GM21360 (cell line): ENCODE results near the gene IL6R.
A peak's percentile ranks its signal among the peaks of the same experiment; 100 is the strongest.
"Not testable (repeated sequence)": the region's sequence is repeated elsewhere in the genome, so short reads cannot be mapped to it uniquely, and the experiment has no call there.

ENCODE experiments used
- ATAC-seq: cut with Tn5 transposase; IDR thresholded peaks from one replicate; pipeline ENCODE4 v1.9.1; 2021; ENCODE audit warnings: mild to moderate bottlenecking, moderate library complexity; ENCODE audit not compliant: unreplicated experiment

Gene IL6R

DNA sequence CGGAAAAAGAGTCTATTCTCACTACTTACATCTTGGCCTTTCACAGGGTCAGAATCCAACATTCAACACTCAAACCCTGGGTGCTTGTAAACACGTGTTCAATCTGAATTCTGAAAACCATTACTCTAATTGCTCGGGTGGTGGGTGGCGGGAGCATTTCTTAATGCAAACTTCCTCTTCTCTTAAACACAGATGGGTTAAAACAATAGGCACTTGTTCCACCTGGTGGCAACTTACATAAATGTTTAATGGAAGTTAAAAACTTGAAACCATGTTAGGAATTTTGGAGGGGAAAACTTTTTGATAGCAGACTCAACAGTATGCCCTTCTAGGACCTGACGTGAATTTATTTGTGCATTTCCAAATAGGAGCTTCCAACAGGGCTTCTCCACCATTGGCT lies 73.5 kb downstream of the IL6R start:
- no peak for ATAC-seq

- ATAC-seq, result peak; percentile 55
Measured at GRCh38 chr1:154479764-154480421, 74.8 kb downstream of the IL6R start.

DNA sequence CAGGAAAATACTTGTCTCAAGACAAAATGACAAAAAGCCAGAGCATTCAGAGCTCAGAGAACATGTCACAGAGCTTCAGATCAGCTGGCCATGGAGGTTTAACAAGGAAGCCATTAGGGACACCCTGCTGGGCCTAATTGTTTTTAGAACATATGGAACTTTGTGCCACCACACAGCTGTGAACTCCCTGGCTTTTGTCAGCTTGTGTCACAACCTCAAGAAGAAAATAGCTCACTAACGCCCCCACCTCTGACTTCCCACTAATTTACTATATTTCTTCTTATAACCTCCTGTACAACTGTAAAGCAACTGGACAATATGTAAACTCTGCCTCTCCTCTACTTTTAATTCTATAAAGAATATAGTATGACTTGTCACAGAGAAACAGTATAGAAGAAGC lies 75.9 kb downstream of the IL6R start:
- no peak for ATAC-seq

GRCh38 chr1:154483941-154484803 lies 79.0 kb downstream of the IL6R start:
- ATAC-seq, result no peak

- no peak for ATAC-seq
Measured at GRCh38 chr1:154485106-154485505, 80.0 kb downstream of the IL6R start.

GRCh38 chr1:154485910-154486496 lies 80.9 kb downstream of the IL6R start:
- ATAC-seq, result no peak

GRCh38 chr1:154486756-154487155 lies 81.6 kb downstream of the IL6R start:
- not testable (repeated sequence) for ATAC-seq

GRCh38 chr1:154488922-154489321 lies 83.8 kb downstream of the IL6R start:
- no peak for ATAC-seq

DNA sequence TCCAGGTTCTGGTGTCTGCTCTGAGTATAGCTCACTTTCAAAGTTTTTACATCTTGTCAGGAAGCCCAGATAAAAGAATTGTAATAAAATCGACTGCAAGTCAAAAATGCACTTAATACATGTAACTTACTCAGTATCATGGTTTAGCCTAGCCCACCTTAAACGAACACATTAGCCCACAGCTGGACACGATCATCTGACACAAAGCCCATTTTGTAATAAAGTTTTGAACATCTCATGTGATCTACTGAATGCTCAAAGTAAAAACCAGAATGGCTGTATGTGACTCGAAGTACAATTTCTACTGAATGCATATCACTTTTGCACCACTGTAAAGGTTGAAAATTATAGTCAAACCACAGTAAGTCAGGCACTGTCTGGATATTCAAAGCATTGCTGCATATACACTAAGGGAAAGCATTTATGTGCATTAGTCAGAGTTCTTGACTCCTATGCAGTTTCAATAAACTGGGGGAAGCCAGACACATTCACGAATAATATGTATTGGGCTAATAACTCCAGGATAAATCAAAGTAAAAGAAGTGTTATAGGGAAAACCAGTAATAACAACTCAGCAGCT lies 84.6 kb downstream of the IL6R start:
- no peak for ATAC-seq

DNA sequence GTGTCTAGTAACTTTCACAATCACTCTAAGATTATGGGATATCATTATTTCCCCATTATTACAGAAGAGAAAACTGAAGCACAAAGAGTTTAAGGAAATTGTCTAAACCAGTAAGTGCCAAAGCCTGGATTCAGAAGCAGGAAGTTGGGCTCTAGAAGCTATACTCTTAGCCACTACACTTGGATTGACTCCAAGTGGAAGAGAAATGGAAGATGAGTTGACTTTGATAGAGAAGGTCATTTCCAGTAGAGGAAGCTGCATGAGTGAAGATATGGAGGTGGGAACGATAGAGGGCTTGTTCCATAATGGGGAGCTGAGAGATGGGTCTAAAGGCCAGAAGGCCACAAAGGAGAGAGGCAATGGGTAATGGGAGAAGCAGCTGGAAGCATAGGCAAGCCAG lies 85.2 kb downstream of the IL6R start:
- ATAC-seq, result no peak

GRCh38 chr1:154492115-154492514 lies 87.0 kb downstream of the IL6R start:
- ATAC-seq, result no peak

GRCh38 chr1:154493276-154493675 lies 88.1 kb downstream of the IL6R start:
- ATAC-seq, result no peak

GRCh38 chr1:154495496-154496273 lies 90.5 kb downstream of the IL6R start:
- no peak for ATAC-seq

- ATAC-seq, result no peak
Measured at GRCh38 chr1:154496383-154496782, 91.2 kb downstream of the IL6R start.

DNA sequence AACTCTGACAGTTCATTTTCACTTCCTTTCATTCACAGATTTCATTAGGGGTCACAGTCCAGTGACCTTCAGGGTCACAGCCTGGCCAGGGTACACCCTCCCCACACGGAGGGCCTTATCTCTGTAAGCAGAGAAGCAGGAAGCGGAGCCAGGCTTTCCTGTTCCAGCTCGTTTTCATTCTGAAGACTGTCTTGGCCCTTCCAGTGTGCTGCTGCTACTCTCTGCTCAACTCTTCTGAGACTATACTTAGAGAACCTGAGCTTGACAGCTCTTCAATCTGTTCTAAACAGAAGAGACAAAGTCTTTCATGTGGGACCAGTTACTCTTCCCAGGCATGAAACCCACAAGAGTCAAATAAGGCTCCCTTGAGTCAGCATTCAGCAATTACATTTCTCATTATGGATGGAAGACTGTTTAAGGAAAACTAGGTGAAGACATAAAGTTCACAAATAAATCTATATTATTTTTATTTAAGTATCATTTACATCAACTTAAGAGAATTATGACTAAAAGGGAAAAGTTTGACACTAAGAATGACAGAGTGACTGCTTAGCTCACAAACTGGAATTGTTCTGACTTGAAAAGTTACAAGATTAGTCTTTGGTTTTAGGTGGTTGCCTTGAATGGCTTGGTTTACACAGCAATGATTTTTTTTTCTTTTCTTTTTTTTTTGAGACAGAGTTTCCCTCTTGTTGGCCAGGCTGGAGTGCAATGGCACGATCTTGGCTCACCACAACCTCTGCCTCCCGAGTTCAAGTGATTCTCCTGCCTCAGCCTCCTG lies 92.1 kb downstream of the IL6R start:
- ATAC-seq, result no peak

DNA sequence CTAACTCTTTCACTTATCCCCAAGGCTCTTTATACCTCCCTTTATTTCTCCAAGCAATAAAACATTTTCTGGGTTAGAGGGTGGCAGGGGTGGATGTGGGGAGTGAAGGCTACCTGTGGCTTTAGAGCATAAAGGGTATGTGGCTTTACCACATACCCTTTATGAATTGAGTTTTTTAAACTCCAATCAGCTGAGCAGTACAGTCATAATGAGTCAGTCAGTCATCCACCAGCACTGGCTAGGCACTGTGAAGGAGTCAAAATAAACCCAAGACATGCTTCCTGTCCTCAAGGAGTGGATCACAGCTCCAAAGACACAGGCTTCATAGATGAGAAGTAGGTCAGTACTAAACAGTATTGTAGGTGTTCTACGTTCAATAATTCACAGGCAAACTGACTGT lies 94.3 kb downstream of the IL6R start:
- ATAC-seq, result no peak

- ATAC-seq, result no peak
Measured at GRCh38 chr1:154500533-154500932, 95.4 kb downstream of the IL6R start.

DNA sequence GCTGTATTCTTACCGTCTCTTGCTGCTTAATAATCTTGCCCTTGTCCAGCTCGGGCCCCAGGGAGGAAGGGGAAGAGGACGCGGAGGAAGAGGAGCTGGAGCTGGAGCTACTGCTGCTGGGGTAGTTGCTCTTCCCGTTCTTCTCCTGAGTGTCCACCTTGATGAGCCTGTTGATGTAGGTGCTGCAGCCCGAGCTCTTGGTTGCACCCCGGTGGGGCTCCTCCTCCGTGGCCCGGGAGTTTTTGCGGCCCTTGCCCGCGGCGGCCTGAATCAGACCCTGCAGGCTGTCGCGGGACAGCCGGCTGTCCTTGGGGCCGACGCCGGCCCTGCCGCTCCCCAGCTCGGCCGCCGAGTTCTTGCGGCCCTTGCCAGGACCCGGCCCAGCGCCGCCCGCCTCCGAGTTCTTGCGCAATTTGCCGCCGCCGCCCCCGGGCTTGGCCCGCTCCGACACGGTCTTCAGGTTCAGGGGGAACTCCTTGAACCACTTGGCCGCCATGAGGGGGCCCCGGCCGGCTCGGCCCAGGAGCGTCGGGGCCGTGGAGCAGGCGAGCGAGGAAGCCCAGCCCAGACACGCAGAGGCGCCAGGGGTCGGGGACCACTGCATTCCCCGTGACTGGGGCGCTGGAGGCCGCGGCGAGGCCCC lies 96.4 kb downstream of the IL6R start:
- ATAC-seq, result no peak

GRCh38 chr1:154502066-154502743 lies 97.1 kb downstream of the IL6R start, which contains the start of the genes SHE and TDRD10:
Gene SHE (minus strand): TSS chr1:154502412. CDS start chr1:154502026, 386 bp downstream.
Gene TDRD10 (plus strand): TSS chr1:154502219. CDS start chr1:154506904, 4,685 bp downstream.
- no peak for ATAC-seq
